Smooth muscle cell of the brain vasculature (primary cell): ENCODE results near the gene PBX3.

ENCODE experiments used
- DNase-seq: peaks from one replicate; pipeline ENCODE4 v3.0.0-alpha.2; 2012; ENCODE audit warnings: low read depth, low spot score

PBX3 gene

GRCh38 chr9:125747053-125747764, at the start of gene PBX3:
TSS of gene PBX3 (plus strand) at chr9:125747373.
- no peak for DNase-seq

- DNase-seq = no peak
These were observed 47.3 kb upstream of the PBX3 start for GRCh38 chr9:125699870-125700269.

- no peak for DNase-seq
These were observed 46.4 kb upstream of the PBX3 start for GRCh38 chr9:125700791-125701190.

- no peak for DNase-seq
These were observed 45.8 kb upstream of the PBX3 start for GRCh38 chr9:125701351-125701750.

- no peak for DNase-seq
These were observed 43.5 kb upstream of the PBX3 start for GRCh38 chr9:125703662-125704061.

GRCh38 chr9:125705893-125706292, 41.3 kb upstream of the PBX3 start:
- no peak for DNase-seq

- peak; percentile 90 for DNase-seq
These were observed 40.3 kb upstream of the PBX3 start, which contains the start of gene MAPKAP1 for GRCh38 chr9:125706651-125707471. TSS of gene MAPKAP1 (minus strand) at chr9:125707208. CDS start at chr9:125672574, 34,634 bp downstream.

GRCh38 chr9:125707472-125707804, 39.7 kb upstream of the PBX3 start:
- no peak for DNase-seq

- DNase-seq = no peak
These were observed 20.6 kb upstream of the PBX3 start for GRCh38 chr9:125726456-125727132.

- DNase-seq = no peak
These were observed 17.0 kb upstream of the PBX3 start for GRCh38 chr9:125730168-125730567.

- no peak for DNase-seq
These were observed 14.6 kb upstream of the PBX3 start for GRCh38 chr9:125732562-125732961.

- DNase-seq = no peak
These were observed 7.7 kb upstream of the PBX3 start for GRCh38 chr9:125739436-125739835.

- no peak for DNase-seq
These were observed 4.5 kb upstream of the PBX3 start for GRCh38 chr9:125742657-125743056.

- no peak for DNase-seq
These were observed 3.3 kb upstream of the PBX3 start for GRCh38 chr9:125743682-125744428.

GRCh38 chr9:125744616-125745015, 2.6 kb upstream of the PBX3 start:
- no peak for DNase-seq

- DNase-seq = no peak
These were observed 2.2 kb upstream of the PBX3 start for GRCh38 chr9:125745018-125745417.

GRCh38 chr9:125745682-125746016, 1.5 kb upstream of the PBX3 start:
- DNase-seq = no peak

- peak; percentile 69 for DNase-seq
These were observed 978 bp upstream of the PBX3 start for GRCh38 chr9:125746017-125746773.

- DNase-seq = no peak
These were observed 460 bp upstream of the PBX3 start for GRCh38 chr9:125746774-125747052.

- no peak for DNase-seq
These were observed 732 bp downstream of the PBX3 start for GRCh38 chr9:125747765-125748445.
